ENCODE results near the gene ABHD17B. TPM values are rescaled to one million over a fixed set of nuclear protein-coding genes. Genes with fewer than 3 reads are reported as not detected.
"Not testable (repeated sequence)": the region's sequence is repeated elsewhere in the genome, so short reads cannot be mapped to it uniquely, and the experiment has no call there.

The ABHD17B gene
- total RNA-seq, 2 donors from 2014 or later = 29.2 to 33.9 TPM

- ATAC-seq (no peak), DNase-seq (ENCODE audit: low spot score) (no peak)
- peak overlapping the region; percentile 72 for H3K4me3 Mint-ChIP-seq
- peaks cover 43 to 66% of the 10 kb centered on the region in 2 donors for H3K4me1 Mint-ChIP-seq (ENCODE audit: low read depth in 2 of 2)
- H3K27ac Mint-ChIP-seq = peak overlapping the region; percentile 21 to 98
- no peaks in the 10 kb centered on the region for H3K9me3 Mint-ChIP-seq
- peaks cover 6% of the 10 kb centered on the region for H3K36me3 Mint-ChIP-seq
- H3K27me3 Mint-ChIP-seq = no peaks in the 10 kb centered on the region
Measured at GRCh38 chr9:71901695-71902597, 9.0 kb downstream of the ABHD17B start.

DNA sequence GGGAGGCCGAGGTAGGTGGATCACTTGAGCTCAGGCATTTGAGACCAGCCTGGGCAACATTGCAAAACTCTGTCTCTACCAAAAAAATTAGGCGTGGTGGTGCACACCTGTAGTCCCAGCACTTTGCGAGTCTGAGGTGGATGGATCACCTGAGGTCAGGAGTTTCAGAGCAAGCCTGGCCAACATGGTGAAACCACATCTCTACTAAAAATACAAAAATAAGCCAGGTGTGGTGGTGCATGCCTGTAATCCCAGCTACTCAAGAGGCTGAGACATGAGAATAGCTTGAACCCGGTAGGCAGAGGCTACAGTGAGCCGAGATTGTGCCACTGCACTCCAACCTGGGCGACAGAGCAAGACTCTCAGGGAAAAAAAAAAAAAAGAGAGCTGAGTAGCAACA is 12.2 kb downstream of the ABHD17B start:
- peak overlapping the region; percentile 80 for H3K4me3 Mint-ChIP-seq

DNA sequence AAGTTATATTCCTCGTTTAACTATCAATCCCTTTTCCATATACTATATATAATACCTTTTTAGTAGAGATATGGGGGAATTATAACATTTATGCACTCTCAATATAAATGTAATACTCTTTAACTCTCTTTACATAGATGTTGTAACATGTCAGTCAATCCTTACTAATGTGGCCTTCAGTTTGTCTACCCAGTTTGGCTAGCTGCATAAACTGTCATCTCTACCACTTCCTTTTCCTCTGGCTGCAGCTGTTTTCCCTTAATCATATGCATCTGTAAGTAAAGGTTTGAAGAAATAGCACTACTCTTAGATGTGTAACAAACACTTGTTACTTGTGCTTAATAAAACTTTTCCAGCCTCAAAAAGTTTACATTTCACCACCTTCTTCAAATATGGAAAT is 13.4 kb downstream of the ABHD17B start:
- peaks cover 11% of the 10 kb centered on the region for H3K36me3 Mint-ChIP-seq
- H3K9me3 Mint-ChIP-seq = no peaks in the 10 kb centered on the region
- peak; percentile 83 to 87 for ATAC-seq
- DNase-seq (ENCODE audit: low spot score) = peak; percentile 63
- peak overlapping the region; percentile 80 for H3K4me3 Mint-ChIP-seq
- no peaks in the 10 kb centered on the region for H3K27me3 Mint-ChIP-seq
- peaks cover 66 to 82% of the 10 kb centered on the region in 2 donors for H3K4me1 Mint-ChIP-seq (ENCODE audit: low read depth in 2 of 2)
- peak overlapping the region; percentile 95 to 98 for H3K27ac Mint-ChIP-seq

More for the DNA sequence above, 12.2 kb downstream of the ABHD17B start:
- H3K4me1 Mint-ChIP-seq (ENCODE audit: low read depth in 2 of 2) = peaks cover 61 to 78% of the 10 kb centered on the region in 2 donors
- H3K27ac Mint-ChIP-seq = peak overlapping the region; percentile 95 to 98
- DNase-seq (ENCODE audit: low spot score); H3K27me3 Mint-ChIP-seq; H3K9me3 Mint-ChIP-seq; ATAC-seq; H3K36me3 Mint-ChIP-seq: not testable (repeated sequence)

- ATAC-seq = no peak
- Mint-ChIP-seq H3K4me1 (ENCODE audit: low read depth in 2 of 2) (peaks cover 62 to 76% of the 10 kb centered on the region in 2 donors), H3K4me3 (peak overlapping the region; percentile 80)
Measured at GRCh38 chr9:71896761-71897160, 14.2 kb downstream of the ABHD17B start.

DNA sequence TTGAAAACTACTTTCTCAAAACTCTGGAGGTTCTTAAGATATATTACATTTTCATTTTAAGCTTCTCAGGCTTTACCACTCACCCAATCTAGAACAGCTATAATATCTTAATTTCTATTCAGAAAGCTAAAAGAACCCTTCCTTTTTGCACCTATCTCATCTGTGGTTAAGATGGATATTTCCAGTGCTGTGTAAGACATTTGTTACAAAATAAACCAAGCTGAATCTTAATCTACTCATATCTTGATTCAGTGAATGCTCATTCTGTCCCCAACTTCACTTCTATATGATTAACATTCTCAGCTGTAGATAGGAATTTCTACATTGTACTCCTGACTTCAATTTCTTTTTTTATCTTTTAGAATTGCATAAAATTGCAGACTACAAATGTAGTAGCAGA is 15.0 kb downstream of the ABHD17B start:
- peak overlapping the region; percentile 95 to 98 for H3K27ac Mint-ChIP-seq
- peak overlapping the region; percentile 80 for H3K4me3 Mint-ChIP-seq
- no peaks in the 10 kb centered on the region for H3K27me3 Mint-ChIP-seq
- H3K9me3 Mint-ChIP-seq = no peaks in the 10 kb centered on the region
- DNase-seq (ENCODE audit: low spot score) (no peak), ATAC-seq (peak; percentile 78 to 81)
- H3K4me1 Mint-ChIP-seq (ENCODE audit: low read depth in 2 of 2) = peaks cover 61 to 76% of the 10 kb centered on the region in 2 donors
- peaks cover 4% of the 10 kb centered on the region for H3K36me3 Mint-ChIP-seq

More at GRCh38 chr9:71896761-71897160, 14.2 kb downstream of the ABHD17B start:
- Mint-ChIP-seq H3K27me3 (no peaks in the 10 kb centered on the region), H3K36me3 (peaks cover 10% of the 10 kb centered on the region), H3K9me3 (no peaks in the 10 kb centered on the region), H3K27ac (peak overlapping the region; percentile 95 to 98)
- DNase-seq (ENCODE audit: low spot score) = no peak

GRCh38 chr9:71895117-71895516 is 15.9 kb downstream of the ABHD17B start:
- peak overlapping the region; percentile 95 to 98 for H3K27ac Mint-ChIP-seq
- peaks cover 4% of the 10 kb centered on the region for H3K36me3 Mint-ChIP-seq
- no peaks in the 10 kb centered on the region for H3K9me3 Mint-ChIP-seq
- ATAC-seq = peak; percentile 59 to 74
- DNase-seq (ENCODE audit: low spot score) = no peak
- peaks cover 57 to 72% of the 10 kb centered on the region in 2 donors for H3K4me1 Mint-ChIP-seq (ENCODE audit: low read depth in 2 of 2)
- H3K27me3 Mint-ChIP-seq = no peaks in the 10 kb centered on the region
- H3K4me3 Mint-ChIP-seq = peak overlapping the region; percentile 80

- Mint-ChIP-seq H3K4me1 (ENCODE audit: low read depth in 2 of 2) (peaks cover 49 to 56% of the 10 kb centered on the region in 2 donors), H3K4me3 (no peak overlapping the region), H3K27me3 (no peaks in the 10 kb centered on the region), H3K27ac (peak overlapping the region; percentile 3 to 42), H3K36me3 (peaks cover 4% of the 10 kb centered on the region), H3K9me3 (no peaks in the 10 kb centered on the region)
- no peak for DNase-seq (ENCODE audit: low spot score)
- ATAC-seq = no peak
Measured at GRCh38 chr9:71891557-71892189, 19.3 kb downstream of the ABHD17B start.

GRCh38 chr9:71890042-71890679 is 20.8 kb downstream of the ABHD17B start:
- ATAC-seq = no peak
- no peak for DNase-seq (ENCODE audit: low spot score)
- H3K27ac Mint-ChIP-seq = no peak overlapping the region
- H3K4me3 Mint-ChIP-seq = no peak overlapping the region
- no peaks in the 10 kb centered on the region for H3K27me3 Mint-ChIP-seq
- peaks cover 4% of the 10 kb centered on the region for H3K36me3 Mint-ChIP-seq
- no peaks in the 10 kb centered on the region for H3K9me3 Mint-ChIP-seq
- H3K4me1 Mint-ChIP-seq (ENCODE audit: low read depth in 2 of 2) = peaks cover 39 to 53% of the 10 kb centered on the region in 2 donors

- DNase-seq (ENCODE audit: low spot score) (no peak), ATAC-seq (no peak)
- Mint-ChIP-seq H3K9me3 (no peaks in the 10 kb centered on the region), H3K4me3 (peak overlapping the region; percentile 26), H3K27ac (peak overlapping the region; percentile 23 to 72), H3K4me1 (ENCODE audit: low read depth in 2 of 2) (peaks cover 41 to 50% of the 10 kb centered on the region in 2 donors), H3K36me3 (peaks cover 18% of the 10 kb centered on the region), H3K27me3 (no peaks in the 10 kb centered on the region)
Measured at GRCh38 chr9:71887362-71887761, 23.6 kb downstream of the ABHD17B start.

- Mint-ChIP-seq H3K27me3 (no peaks in the 10 kb centered on the region), H3K4me1 (ENCODE audit: low read depth in 2 of 2) (peaks cover 41 to 49% of the 10 kb centered on the region in 2 donors), H3K27ac (peak overlapping the region; percentile 23 to 72), H3K9me3 (no peaks in the 10 kb centered on the region), H3K4me3 (no peak overlapping the region), H3K36me3 (peaks cover 26% of the 10 kb centered on the region)
- DNase-seq (ENCODE audit: low spot score) = no peak
- ATAC-seq = no peak
Measured at GRCh38 chr9:71886541-71886940, 24.5 kb downstream of the ABHD17B start.

GRCh38 chr9:71886015-71886414 is 25.0 kb downstream of the ABHD17B start:
- H3K4me3 Mint-ChIP-seq = no peak overlapping the region
- H3K36me3 Mint-ChIP-seq = peaks cover 32% of the 10 kb centered on the region
- H3K27ac Mint-ChIP-seq = peak overlapping the region; percentile 23 to 72
- DNase-seq (ENCODE audit: low spot score) = no peak
- ATAC-seq = peak in 1 of 2 donors; percentile 66
- no peaks in the 10 kb centered on the region for H3K27me3 Mint-ChIP-seq
- peaks cover under 1% of the 10 kb centered on the region for H3K9me3 Mint-ChIP-seq
- peaks cover 40 to 49% of the 10 kb centered on the region in 2 donors for H3K4me1 Mint-ChIP-seq (ENCODE audit: low read depth in 2 of 2)

GRCh38 chr9:71885467-71885866 is 25.5 kb downstream of the ABHD17B start:
- Mint-ChIP-seq H3K4me1 (ENCODE audit: low read depth in 2 of 2) (peaks cover 44 to 51% of the 10 kb centered on the region in 2 donors), H3K36me3 (peaks cover 36% of the 10 kb centered on the region), H3K27ac (peak overlapping the region; percentile 23 to 72), H3K27me3 (no peaks in the 10 kb centered on the region), H3K4me3 (peak overlapping the region; percentile 41), H3K9me3 (peaks cover 4% of the 10 kb centered on the region)
- ATAC-seq (no peak), DNase-seq (ENCODE audit: low spot score) (no peak)

DNA sequence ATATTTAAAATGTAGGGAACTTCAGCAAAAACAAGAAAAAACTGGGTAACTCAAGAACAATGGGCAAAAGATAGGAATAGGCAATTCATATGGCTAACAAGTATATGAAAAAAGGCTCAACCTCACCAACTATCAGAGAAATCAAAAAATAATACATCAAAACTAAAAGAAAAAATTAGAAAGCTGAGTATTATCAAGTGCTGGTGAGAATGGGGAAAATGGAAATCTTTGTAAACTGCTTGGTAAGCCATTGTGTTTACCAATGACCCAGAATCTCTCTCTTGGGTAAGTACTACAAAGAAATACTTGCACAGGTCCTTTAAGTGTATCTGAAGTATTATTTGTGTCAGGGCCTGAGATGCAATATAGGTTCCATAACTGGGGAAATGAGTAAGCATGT is 27.0 kb downstream of the ABHD17B start:
- Mint-ChIP-seq H3K36me3 (peaks cover 47% of the 10 kb centered on the region), H3K4me3 (no peak overlapping the region), H3K27ac (peak overlapping the region; percentile 31 to 72), H3K4me1 (ENCODE audit: low read depth in 2 of 2) (peaks cover 47 to 59% of the 10 kb centered on the region in 2 donors), H3K9me3 (peaks cover 12% of the 10 kb centered on the region), H3K27me3 (no peaks in the 10 kb centered on the region)
- ATAC-seq = no peak
- DNase-seq (ENCODE audit: low spot score) = no peak

Data from natural killer cell treated with Interleukin-12 subunit alpha and Interleukin-12 subunit beta and Interleukin-15 and Interleukin-18, amount 100 ng/mL, for 72 hours (primary cell).